LNCaP clone FGC (cell line): ENCODE measurements around the gene ELOVL5.

Source experiments
- DNase-seq: peaks from one replicate; pipeline ENCODE4 v3.0.0-alpha.2; 2011; ENCODE audit warnings: low read depth
- H3K4me3 ChIP-seq: 2 replicates; pipeline ENCODE4 v1.5.1; 2011; ENCODE audit warnings: mild to moderate bottlenecking, low read depth, low read length, control low read depth
- CTCF ChIP-seq: IDR thresholded peaks from 2 replicates; pipeline ENCODE4 v1.5.1; 2012; ENCODE audit warnings: mild to moderate bottlenecking; ENCODE audit not compliant: control insufficient read depth, insufficient read depth; ENCODE audit errors: extremely low read depth

Gene ELOVL5

GRCh38 chr6:53258076-53258773 is 90.5 kb downstream of the ELOVL5 start:
- DNase-seq, result no peak
- no peak for TF ChIP-seq CTCF
- no peak overlapping the region for H3K4me3 ChIP-seq

- H3K4me3 ChIP-seq, result no peak overlapping the region
- no peak for DNase-seq
- no peak for TF ChIP-seq CTCF
Measured at GRCh38 chr6:53257533-53257932, 91.2 kb downstream of the ELOVL5 start.

DNA sequence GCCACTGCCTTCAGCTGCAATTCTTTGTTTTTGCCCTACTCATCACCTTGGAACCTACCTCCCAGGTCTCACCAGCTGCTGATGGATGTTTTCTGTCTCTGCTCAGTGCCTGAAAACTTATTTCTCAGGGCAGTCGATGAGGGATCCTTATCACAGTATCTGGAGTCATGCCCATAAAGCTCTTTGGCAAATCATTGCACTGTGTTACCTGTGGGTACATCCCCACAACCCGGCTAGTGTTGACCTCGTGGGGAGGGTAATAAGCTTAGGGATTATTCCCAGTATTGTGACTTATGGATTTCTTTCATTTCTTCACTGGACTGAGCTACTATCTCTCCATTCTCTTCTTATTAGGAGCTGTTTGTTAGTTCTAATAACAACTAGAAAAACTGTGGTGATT is 91.7 kb downstream of the ELOVL5 start:
- TF ChIP-seq CTCF, result no peak
- DNase-seq, result no peak

GRCh38 chr6:53252177-53252692 is 96.5 kb downstream of the ELOVL5 start:
- H3K4me3 ChIP-seq, result no peak overlapping the region
- DNase-seq, result no peak
- TF ChIP-seq CTCF, result no peak

More for the DNA sequence above, 91.7 kb downstream of the ELOVL5 start:
- no peak overlapping the region for H3K4me3 ChIP-seq

DNA sequence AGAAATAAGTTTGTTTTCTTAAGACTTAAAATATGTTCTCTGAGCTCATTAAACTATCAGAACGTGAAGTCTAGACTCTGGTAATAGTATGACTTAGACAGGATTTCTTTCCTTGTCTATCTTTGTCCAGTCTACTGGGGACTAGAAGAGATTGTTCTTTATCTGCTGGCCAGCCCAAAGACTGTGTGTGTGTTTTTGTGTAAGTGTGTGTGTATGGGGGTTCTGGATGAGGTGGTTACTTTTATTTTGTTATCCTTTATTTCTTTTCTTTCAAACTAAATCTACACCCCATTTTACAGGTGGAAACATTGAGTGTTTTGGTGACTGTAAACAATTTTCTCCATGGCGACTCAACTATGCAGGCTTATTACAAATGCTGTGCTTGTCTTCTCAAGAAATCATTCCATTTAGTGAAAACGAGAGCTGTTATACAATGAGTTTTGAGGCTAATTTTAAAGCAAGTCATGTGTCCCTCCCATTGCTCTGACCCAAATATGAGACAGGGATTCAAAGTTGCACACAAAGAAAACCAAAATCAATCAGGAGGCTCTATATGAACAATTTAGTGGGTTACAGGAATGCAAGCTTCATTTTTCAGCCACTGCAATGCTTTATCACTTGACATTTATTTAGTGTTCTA is 97.6 kb downstream of the ELOVL5 start:
- DNase-seq, result no peak
- TF ChIP-seq CTCF, result no peak
- H3K4me3 ChIP-seq, result no peak overlapping the region

DNA sequence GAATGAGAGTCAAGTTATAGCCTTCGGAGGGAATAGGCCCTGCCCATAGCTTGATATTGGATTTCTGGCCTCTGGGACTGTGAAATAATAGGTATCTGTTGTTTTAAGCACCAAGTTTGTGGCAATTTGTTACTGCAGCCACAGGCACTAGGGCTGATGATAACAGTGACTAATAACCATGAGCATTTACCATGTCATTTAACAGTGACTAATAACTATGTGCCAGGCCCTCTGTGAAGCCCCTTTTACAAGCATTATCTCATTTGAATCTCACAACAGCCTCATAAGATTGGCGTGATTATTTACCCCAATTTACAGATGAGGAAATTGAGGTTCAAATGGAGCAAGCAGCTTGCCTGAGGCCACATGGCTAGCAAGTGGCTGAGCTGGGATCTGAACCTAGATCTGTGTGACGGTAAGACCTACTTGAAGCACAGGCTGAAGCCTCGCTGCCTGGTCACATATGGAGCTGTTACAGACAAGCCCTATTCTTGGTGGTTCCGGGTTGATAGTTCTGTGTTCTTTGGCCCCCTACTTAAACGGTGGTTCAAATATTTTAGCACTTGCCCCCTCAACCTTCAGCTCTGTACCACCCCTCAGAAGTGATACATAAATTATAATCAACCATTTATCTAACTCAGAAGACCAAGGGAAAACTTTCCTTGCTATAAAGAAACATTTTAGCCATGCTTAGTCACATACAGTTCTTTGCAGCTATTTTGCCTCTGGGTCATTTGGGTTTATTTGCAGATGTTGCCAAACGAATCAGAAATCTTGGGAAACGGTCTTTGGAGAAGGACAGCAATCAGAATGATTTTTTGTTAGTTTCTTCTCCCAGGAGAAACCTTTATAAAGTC is 98.3 kb downstream of the ELOVL5 start:
- no peak overlapping the region for H3K4me3 ChIP-seq
- no peak for TF ChIP-seq CTCF
- DNase-seq, result no peak
